Calu3 (cell line): ENCODE results near the gene FAM83B. TPM values are rescaled to one million over a fixed set of nuclear protein-coding genes. Genes with fewer than 3 reads are reported as not detected.
"Not testable (repeated sequence)": the region's sequence is repeated elsewhere in the genome, so short reads cannot be mapped to it uniquely, and the experiment has no call there.

Source experiments
- BruUV-seq: library from RNA; stranded (reverse); fragments of 400-500 nt; replicated peaks from 2 replicates; lab custom pipeline; 2021; lab: Mats Ljungman, UMichigan
- CTCF ChIA-PET: fragments of 300-600 bp; sonication (Branson Sonifier 250); formaldehyde crosslinking; loops from one replicate; lab custom pipeline; 2022; ENCODE audit warnings: antibody characterized with exemption; lab: Charles Lee
- DNase-seq: peaks from one replicate; pipeline ENCODE4 v3.0.0; 2022
- H3K27ac Mint-ChIP-seq: one replicate; pipeline ENCODE4 v1.8.0; 2022; ENCODE audit warnings: mixed read lengths; ENCODE audit not compliant: unreplicated experiment
- H3K27me3 Mint-ChIP-seq: one replicate; pipeline ENCODE4 v1.8.0; 2022; ENCODE audit warnings: mixed read lengths; ENCODE audit not compliant: unreplicated experiment
- H3K36me3 Mint-ChIP-seq: one replicate; pipeline ENCODE4 v1.8.0; 2022; ENCODE audit warnings: mild to moderate bottlenecking, moderate library complexity, mixed read lengths; ENCODE audit not compliant: insufficient read depth, unreplicated experiment
- H3K4me1 Mint-ChIP-seq: one replicate; pipeline ENCODE4 v1.8.0; 2022; ENCODE audit warnings: mild to moderate bottlenecking, low read depth, mixed read lengths; ENCODE audit not compliant: unreplicated experiment
- H3K4me3 Mint-ChIP-seq: one replicate; pipeline ENCODE4 v1.8.0; 2022; ENCODE audit warnings: mild to moderate bottlenecking, low read depth, moderate library complexity, mixed read lengths; ENCODE audit not compliant: unreplicated experiment
- H3K9me3 Mint-ChIP-seq: one replicate; pipeline ENCODE4 v1.8.0; 2022; ENCODE audit warnings: low read depth, mixed read lengths; ENCODE audit not compliant: unreplicated experiment
- intact Hi-C: fragments of 100-400 bp; cut with micrococcal nuclease; formaldehyde crosslinking; loops from one replicate; pipeline ENCODE4 v1.10.0; 2022; ENCODE audit not compliant: unreplicated experiment
- total RNA-seq: library from RNA; stranded (reverse); gene quantifications from 2 replicates; pipeline ENCODE4 v1.2.3, GENCODE V29; 2022
- TF ChIP-seq, protein P1 (sequence below): fragments of 200-600 bp; IDR thresholded peaks from one replicate; pipeline ENCODE4 v1.8.0; 2022; ENCODE audit warnings: antibody characterized with exemption; ENCODE audit not compliant: unreplicated experiment

Gene FAM83B
- total RNA-seq, 1 experiment from 2014 or later, result 24.2 TPM

DNA sequence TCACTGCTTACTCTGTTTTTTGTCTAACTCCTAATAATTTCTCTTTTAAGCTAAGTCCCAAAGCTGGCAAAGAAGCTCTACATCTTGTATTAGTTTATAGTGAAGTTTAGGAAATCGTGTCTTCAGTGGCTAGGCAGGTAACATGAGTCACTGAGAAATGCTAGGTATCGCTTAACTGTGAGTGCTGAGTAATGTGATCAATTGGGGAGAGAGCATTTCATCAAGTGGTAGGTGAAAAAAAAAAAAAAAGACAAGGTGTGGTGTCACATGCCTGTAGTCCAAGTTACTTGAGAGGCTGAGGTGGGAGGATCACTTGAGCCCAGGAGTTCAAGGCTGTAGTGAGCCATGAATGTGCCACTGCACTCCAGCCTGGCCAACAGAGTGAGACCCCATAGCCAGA lies 125.3 kb downstream of the FAM83B start:
- Mint-ChIP-seq H3K9me3 (no peaks in the 10 kb centered on the region), H3K27me3 (no peaks in the 10 kb centered on the region), H3K36me3 (no peaks in the 10 kb centered on the region), H3K4me1 (no peaks in the 10 kb centered on the region), H3K4me3 (no peak overlapping the region), H3K27ac (peak overlapping the region; percentile 68)
- CTCF ChIA-PET, result interaction anchor here (0.7 to 0.8 kb wide), 2 partner anchors 37 to 1297 kb away, joined by 3 to 4 read pairs; no protein-coding TSS in a partner anchor
- TF ChIP-seq, protein P1, sequence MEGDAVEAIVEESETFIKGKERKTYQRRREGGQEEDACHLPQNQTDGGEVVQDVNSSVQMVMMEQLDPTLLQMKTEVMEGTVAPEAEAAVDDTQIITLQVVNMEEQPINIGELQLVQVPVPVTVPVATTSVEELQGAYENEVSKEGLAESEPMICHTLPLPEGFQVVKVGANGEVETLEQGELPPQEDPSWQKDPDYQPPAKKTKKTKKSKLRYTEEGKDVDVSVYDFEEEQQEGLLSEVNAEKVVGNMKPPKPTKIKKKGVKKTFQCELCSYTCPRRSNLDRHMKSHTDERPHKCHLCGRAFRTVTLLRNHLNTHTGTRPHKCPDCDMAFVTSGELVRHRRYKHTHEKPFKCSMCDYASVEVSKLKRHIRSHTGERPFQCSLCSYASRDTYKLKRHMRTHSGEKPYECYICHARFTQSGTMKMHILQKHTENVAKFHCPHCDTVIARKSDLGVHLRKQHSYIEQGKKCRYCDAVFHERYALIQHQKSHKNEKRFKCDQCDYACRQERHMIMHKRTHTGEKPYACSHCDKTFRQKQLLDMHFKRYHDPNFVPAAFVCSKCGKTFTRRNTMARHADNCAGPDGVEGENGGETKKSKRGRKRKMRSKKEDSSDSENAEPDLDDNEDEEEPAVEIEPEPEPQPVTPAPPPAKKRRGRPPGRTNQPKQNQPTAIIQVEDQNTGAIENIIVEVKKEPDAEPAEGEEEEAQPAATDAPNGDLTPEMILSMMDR, result no peak
- DNase-seq, result no peak
- BruUV-seq, result no TSS peak
- intact Hi-C loops, result no loop called here

DNA sequence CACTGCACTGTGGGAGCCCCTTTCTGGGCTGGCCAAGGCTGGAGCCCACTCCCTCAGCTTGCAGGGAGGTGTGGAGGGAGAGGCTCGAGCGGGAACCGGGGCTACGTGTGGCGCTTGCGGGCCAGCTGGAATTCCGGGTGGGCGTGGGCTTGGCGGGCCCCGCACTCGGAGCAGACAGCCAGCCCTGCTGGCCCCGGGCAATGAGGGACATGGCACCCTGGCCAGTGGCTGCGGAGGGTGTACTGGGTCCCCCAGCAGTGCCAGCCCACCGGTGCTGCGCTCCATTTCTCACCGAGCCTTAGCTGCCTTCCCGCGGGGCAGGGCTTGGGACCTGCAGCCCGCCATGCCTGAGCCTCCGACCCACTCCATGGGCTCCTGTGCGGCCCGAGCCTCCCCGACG lies 132.6 kb downstream of the FAM83B start:
- BruUV-seq, CTCF ChIA-PET, DNase-seq, H3K27ac Mint-ChIP-seq, H3K9me3 Mint-ChIP-seq, H3K4me3 Mint-ChIP-seq, intact Hi-C loops, H3K27me3 Mint-ChIP-seq, H3K36me3 Mint-ChIP-seq: not testable (repeated sequence)
- H3K4me1 Mint-ChIP-seq, result peaks cover 20% of the 10 kb centered on the region

DNA sequence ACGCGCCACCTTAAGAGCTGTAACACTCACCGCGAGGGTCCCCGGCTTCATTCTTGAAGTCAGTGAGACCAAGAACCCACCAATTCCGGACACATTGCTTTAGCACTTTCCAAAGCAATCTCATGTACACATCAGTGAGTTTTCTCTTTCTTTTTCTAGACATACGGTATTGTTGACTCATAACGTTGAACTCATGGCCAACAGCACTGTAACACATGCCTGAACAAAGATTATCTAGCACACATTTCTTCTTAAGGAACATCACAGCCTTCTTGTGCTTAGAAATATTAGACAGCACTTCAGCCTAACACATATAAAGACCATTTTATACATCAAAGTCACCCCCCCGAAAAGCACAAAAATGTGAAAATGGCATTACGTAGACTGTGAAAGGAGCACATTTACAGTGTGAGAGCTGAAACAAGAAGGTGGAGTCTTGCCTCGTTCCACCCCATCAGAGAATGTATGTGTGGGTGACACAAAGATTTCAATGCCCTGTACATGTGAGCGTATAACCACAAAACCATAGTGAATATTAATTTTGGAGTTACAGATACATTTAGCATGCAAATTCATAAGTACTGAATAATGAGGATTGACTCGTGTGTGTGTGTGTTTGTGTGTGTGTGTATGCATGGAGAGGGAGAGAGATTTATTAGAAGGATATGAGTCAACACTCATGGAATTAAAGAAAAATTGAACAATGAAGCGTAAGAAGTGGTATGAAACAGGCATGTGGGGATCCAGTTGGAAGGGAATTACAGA lies 134.1 kb downstream of the FAM83B start:
- no TSS peak for BruUV-seq
- no peak overlapping the region for H3K4me3 Mint-ChIP-seq
- TF ChIP-seq, protein P1, result no peak
- H3K27ac Mint-ChIP-seq, result peak overlapping the region; percentile 76
- CTCF ChIA-PET, result no interaction called here
- H3K27me3 Mint-ChIP-seq, result no peaks in the 10 kb centered on the region
- peaks cover 5% of the 10 kb centered on the region for H3K9me3 Mint-ChIP-seq
- H3K36me3 Mint-ChIP-seq, result no peaks in the 10 kb centered on the region
- intact Hi-C loops, result loop anchor here (10.0 kb wide), 1 partner anchor 106 kb away; no protein-coding TSS in a partner anchor
- H3K4me1 Mint-ChIP-seq, result peaks cover 20% of the 10 kb centered on the region
- DNase-seq, result no peak

DNA sequence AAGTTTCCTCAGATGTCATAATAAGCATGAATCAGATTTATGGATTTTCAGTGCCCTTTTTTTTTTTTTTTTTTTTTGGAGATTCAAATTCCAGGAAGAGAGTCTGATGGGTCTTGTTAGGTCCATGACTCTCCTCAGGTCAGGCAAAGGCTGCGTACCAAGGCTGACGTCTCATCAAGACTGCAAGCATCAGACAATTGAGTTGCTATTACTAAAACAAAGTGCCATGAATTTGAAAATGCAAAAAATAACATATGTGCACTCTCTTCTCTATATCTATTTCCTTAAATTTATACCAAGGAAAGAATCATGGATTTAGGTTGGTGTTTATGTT lies 134.7 kb downstream of the FAM83B start:
- intact Hi-C loops, result loop anchor here (10.0 kb wide), 1 partner anchor 106 kb away; no protein-coding TSS in a partner anchor
- no peak for DNase-seq
- TF ChIP-seq, protein P1, result no peak
- H3K4me3 Mint-ChIP-seq, result no peak overlapping the region
- no peaks in the 10 kb centered on the region for H3K36me3 Mint-ChIP-seq
- CTCF ChIA-PET, result no interaction called here
- H3K27ac Mint-ChIP-seq, result peak overlapping the region; percentile 76
- H3K4me1 Mint-ChIP-seq, result peaks cover 20% of the 10 kb centered on the region
- H3K27me3 Mint-ChIP-seq, result no peaks in the 10 kb centered on the region
- H3K9me3 Mint-ChIP-seq, result peaks cover 5% of the 10 kb centered on the region
- BruUV-seq, result no TSS peak

DNA sequence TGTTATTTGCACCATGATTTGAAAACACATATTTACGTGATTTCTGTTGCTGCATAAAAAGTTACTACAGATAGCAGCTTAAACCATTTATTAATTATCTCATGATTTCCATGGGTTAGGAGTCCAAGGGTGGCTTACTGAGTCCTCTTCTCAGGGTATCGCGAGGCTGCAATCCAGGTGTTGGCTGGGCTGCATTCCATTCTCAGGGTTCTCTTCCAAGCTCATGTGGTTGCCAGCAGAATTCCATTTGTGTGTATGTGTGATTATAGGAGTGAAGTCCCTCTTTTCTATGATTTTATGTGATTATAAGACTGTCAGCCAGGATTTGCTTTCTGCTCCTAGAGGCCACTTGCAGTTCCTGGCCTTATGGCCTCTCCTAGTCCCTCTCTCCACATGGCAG lies 135.1 kb downstream of the FAM83B start:
- Mint-ChIP-seq H3K9me3 (peaks cover 8% of the 10 kb centered on the region), H3K27ac (peak overlapping the region; percentile 57), H3K4me1 (peaks cover 20% of the 10 kb centered on the region), H3K4me3 (no peak overlapping the region), H3K36me3 (no peaks in the 10 kb centered on the region), H3K27me3 (no peaks in the 10 kb centered on the region)
- intact Hi-C loops, result loop anchor here (10.0 kb wide), 1 partner anchor 107 kb away; no protein-coding TSS in a partner anchor
- CTCF ChIA-PET, result no interaction called here
- no peak for DNase-seq
- BruUV-seq, result no TSS peak
- TF ChIP-seq, protein P1, result no peak
